Activated naive CD4-positive, alpha-beta T cell treated with Interleukin-2 at 50 U/mL for 16 hours (primary cell): Measurements from ENCODE around the gene FNIP1.
"Not testable (repeated sequence)": the region's sequence is repeated elsewhere in the genome, so short reads cannot be mapped to it uniquely, and the experiment has no call there.

Experiments
- DNase-seq: peaks from one replicate; pipeline ENCODE4 v3.0.0-alpha.2; 2020

The FNIP1 gene

GRCh38 chr5:131796793-131797693, at the start of gene FNIP1:
FNIP1 (minus strand) TSS chr5:131797017; CDS start chr5:131796921, 96 bp downstream.
- DNase-seq: peak; percentile 99

GRCh38 chr5:131846536-131846935, 49.7 kb upstream of the FNIP1 start:
- DNase-seq: no peak

- no peak for DNase-seq
Observed at GRCh38 chr5:131845828-131846227, 49.0 kb upstream of the FNIP1 start.

- DNase-seq: not testable (repeated sequence)
Observed at GRCh38 chr5:131842971-131843370, 46.2 kb upstream of the FNIP1 start.

- DNase-seq: not testable (repeated sequence)
Observed at GRCh38 chr5:131832702-131833101, 35.9 kb upstream of the FNIP1 start.

- no peak for DNase-seq
Observed at GRCh38 chr5:131825404-131826013, 28.7 kb upstream of the FNIP1 start.

- no peak for DNase-seq
Observed at GRCh38 chr5:131824631-131825030, 27.8 kb upstream of the FNIP1 start.

GRCh38 chr5:131821221-131821620, 24.4 kb upstream of the FNIP1 start:
- DNase-seq: no peak

- DNase-seq: no peak
Observed at GRCh38 chr5:131818001-131818724, 21.3 kb upstream of the FNIP1 start.

GRCh38 chr5:131814990-131815389, 18.2 kb upstream of the FNIP1 start:
- DNase-seq: no peak

GRCh38 chr5:131812371-131813160, 15.7 kb upstream of the FNIP1 start:
- DNase-seq: no peak

- no peak for DNase-seq
Observed at GRCh38 chr5:131810510-131811249, 13.9 kb upstream of the FNIP1 start.

GRCh38 chr5:131795879-131796792, 681 bp downstream of the FNIP1 start:
- DNase-seq: peak; percentile 38

GRCh38 chr5:131795228-131795627, 1.6 kb downstream of the FNIP1 start:
- no peak for DNase-seq

- DNase-seq: no peak
Observed at GRCh38 chr5:131794586-131794985, 2.2 kb downstream of the FNIP1 start.

GRCh38 chr5:131792896-131793295, 3.9 kb downstream of the FNIP1 start:
- DNase-seq: no peak

- DNase-seq: no peak
Observed at GRCh38 chr5:131791866-131792265, 5.0 kb downstream of the FNIP1 start.

GRCh38 chr5:131790550-131790949, 6.3 kb downstream of the FNIP1 start:
- no peak for DNase-seq

GRCh38 chr5:131789765-131790164, 7.1 kb downstream of the FNIP1 start:
- no peak for DNase-seq

- no peak for DNase-seq
Observed at GRCh38 chr5:131787736-131788135, 9.1 kb downstream of the FNIP1 start.
